B cell (primary cell): ENCODE measurements around the gene ABCC3.

Experiments used
- EZH2 ChIP-seq: IDR thresholded peaks from 2 replicates; pipeline ENCODE4 v1.6.1; 2012; ENCODE audit warnings: borderline replicate concordance, low read depth, mild to moderate bottlenecking, moderate library complexity, low read length; ENCODE audit not compliant: insufficient read depth, poor library complexity, severe bottlenecking
- TF ChIP-seq, protein P1 (sequence below): fragments of 200-600 bp; IDR thresholded peaks from one replicate; pipeline ENCODE4 v1.8.0; 2022; ENCODE audit warnings: antibody characterized with exemption, mild to moderate bottlenecking

DNA sequence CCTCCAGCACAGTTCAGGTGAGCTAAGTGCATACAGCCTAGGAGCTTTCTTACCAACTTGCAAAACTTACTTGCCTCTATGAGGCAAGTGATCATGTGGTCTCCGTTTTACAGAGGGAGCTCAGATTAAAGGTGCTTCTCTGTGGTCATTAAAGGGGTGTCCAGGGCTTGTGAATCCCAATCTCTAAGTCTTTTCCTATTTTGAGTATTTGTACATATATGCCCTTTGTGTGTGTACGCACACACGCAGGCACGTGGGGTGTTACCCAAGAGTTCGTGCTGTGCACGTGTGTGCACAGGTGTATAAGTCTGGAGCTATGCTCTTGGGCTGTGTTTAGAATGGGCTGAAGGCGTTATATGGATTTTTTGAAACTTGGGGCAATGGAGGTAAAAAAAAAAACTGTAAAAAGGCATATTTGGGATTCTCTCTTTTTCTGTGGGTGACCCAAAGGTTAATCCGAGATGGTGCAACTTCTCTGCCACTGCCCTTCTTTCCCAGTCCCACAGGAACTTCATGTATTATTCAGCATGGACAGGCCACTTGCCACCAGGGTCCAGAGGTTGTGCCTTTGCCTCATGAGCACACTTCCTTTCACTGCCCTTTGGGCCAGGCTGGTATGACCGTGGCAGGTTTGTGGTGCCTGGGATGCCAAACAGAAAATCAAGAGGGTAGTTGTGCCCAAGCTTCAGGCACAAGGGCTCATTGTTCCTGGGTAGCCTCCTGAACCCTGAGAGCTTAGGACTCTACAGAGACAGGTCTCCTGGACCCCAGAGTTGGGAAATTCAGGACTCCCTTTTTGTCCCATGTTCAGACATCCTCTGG lies 1.5 kb downstream of the ABCC3 start:
- TF ChIP-seq, protein P1, sequence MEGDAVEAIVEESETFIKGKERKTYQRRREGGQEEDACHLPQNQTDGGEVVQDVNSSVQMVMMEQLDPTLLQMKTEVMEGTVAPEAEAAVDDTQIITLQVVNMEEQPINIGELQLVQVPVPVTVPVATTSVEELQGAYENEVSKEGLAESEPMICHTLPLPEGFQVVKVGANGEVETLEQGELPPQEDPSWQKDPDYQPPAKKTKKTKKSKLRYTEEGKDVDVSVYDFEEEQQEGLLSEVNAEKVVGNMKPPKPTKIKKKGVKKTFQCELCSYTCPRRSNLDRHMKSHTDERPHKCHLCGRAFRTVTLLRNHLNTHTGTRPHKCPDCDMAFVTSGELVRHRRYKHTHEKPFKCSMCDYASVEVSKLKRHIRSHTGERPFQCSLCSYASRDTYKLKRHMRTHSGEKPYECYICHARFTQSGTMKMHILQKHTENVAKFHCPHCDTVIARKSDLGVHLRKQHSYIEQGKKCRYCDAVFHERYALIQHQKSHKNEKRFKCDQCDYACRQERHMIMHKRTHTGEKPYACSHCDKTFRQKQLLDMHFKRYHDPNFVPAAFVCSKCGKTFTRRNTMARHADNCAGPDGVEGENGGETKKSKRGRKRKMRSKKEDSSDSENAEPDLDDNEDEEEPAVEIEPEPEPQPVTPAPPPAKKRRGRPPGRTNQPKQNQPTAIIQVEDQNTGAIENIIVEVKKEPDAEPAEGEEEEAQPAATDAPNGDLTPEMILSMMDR = no peak
- TF ChIP-seq EZH2 = no peak
